Mesenchymal stem cell (in vitro differentiated cells and primary cell): ENCODE results near the gene SNTG2.
"Not testable (repeated sequence)": the region's sequence is repeated elsewhere in the genome, so short reads cannot be mapped to it uniquely, and the experiment has no call there.

Experiments
- DNase-seq: peaks from one replicate; pipeline ENCODE4 v3.0.0-alpha.2; 2013
- H2AFZ ChIP-seq: one replicate; pipeline ENCODE4 v1.6.1; 2013; ENCODE audit warnings: low read depth, mild to moderate bottlenecking, control low read depth, inconsistent platforms, low read length, moderate library complexity
- H2AK5ac ChIP-seq: 2 replicates; pipeline ENCODE4 v1.6.1; 2013; ENCODE audit warnings: low read length, moderate library complexity, mild to moderate bottlenecking, inconsistent platforms; ENCODE audit not compliant: severe bottlenecking
- H2BK120ac ChIP-seq: one replicate; pipeline ENCODE4 v1.6.1; 2013; ENCODE audit warnings: low read depth, mild to moderate bottlenecking, inconsistent platforms, low read length, moderate library complexity
- H2BK12ac ChIP-seq, 2 experiments: one replicate each; pipeline ENCODE4 v1.6.1; 2013; ENCODE audit warnings: inconsistent platforms in 2 of 2, low read length in 2 of 2, mild to moderate bottlenecking in 2 of 2, moderate library complexity in 2 of 2, control low read depth in 1 of 2
- H2BK15ac ChIP-seq: one replicate; pipeline ENCODE4 v1.6.1; 2013; ENCODE audit warnings: mild to moderate bottlenecking, low read depth, inconsistent platforms; ENCODE audit not compliant: poor library complexity, severe bottlenecking
- H2BK5ac ChIP-seq: 2 replicates; pipeline ENCODE4 v1.6.1; 2013; ENCODE audit warnings: low read depth, mild to moderate bottlenecking, low read length, control low read depth, inconsistent platforms; ENCODE audit not compliant: poor library complexity, severe bottlenecking
- H3K14ac ChIP-seq, 2 experiments: one replicate each; pipeline ENCODE4 v1.6.1; 2013; ENCODE audit warnings: inconsistent platforms in 2 of 2, low read length in 2 of 2, control low read depth in 1 of 2, mild to moderate bottlenecking in 1 of 2, moderate library complexity in 1 of 2
- H3K18ac ChIP-seq, 2 experiments: one replicate each; pipeline ENCODE4 v1.6.1; 2013; ENCODE audit warnings: inconsistent platforms in 2 of 2, low read length in 2 of 2, control low read depth in 1 of 2, low read depth in 1 of 2, mild to moderate bottlenecking in 1 of 2
- H3K23ac ChIP-seq, 2 experiments: one replicate each; pipeline ENCODE4 v1.6.1; 2013; ENCODE audit warnings: inconsistent platforms in 2 of 2, low read length in 2 of 2, mild to moderate bottlenecking in 2 of 2, moderate library complexity in 2 of 2, control low read depth in 1 of 2
- H3K27ac ChIP-seq: 2 replicates; pipeline ENCODE4 v1.5.1; 2013; ENCODE audit warnings: mild to moderate bottlenecking, moderate library complexity, low read length, control low read depth, inconsistent platforms; ENCODE audit not compliant: poor library complexity, severe bottlenecking
- H3K27me3 ChIP-seq, 2 experiments: 2 replicates each; pipeline versions ENCODE4 v1.6.1 to v1.7.0; 2013; ENCODE audit warnings: low read length in 2 of 2, mild to moderate bottlenecking in 2 of 2, moderate library complexity in 2 of 2, control low read depth in 1 of 2, inconsistent platforms in 1 of 2; ENCODE audit not compliant: control insufficient read depth in 1 of 2, insufficient read depth in 1 of 2
- H3K36me3 ChIP-seq, 2 experiments: 2 replicates each; pipeline versions ENCODE4 v1.6.1 to v1.7.0; 2013; ENCODE audit warnings: low read length in 2 of 2, control low read depth in 1 of 2, inconsistent platforms in 1 of 2, low read depth in 1 of 2, mild to moderate bottlenecking in 1 of 2; ENCODE audit not compliant: insufficient read depth in 2 of 2, control insufficient read depth in 1 of 2
- H3K4ac ChIP-seq, 2 experiments: one replicate each; pipeline ENCODE4 v1.6.1; 2013; ENCODE audit warnings: inconsistent platforms in 2 of 2, low read length in 2 of 2, mild to moderate bottlenecking in 2 of 2, moderate library complexity in 2 of 2, control low read depth in 1 of 2, low read depth in 1 of 2
- H3K4me1 ChIP-seq: 2 replicates; pipeline ENCODE4 v1.6.1; 2013; ENCODE audit warnings: low read depth, low read length, control low read depth; ENCODE audit not compliant: control insufficient read depth, insufficient read depth
- H3K4me2 ChIP-seq: 2 replicates; pipeline ENCODE4 v1.6.1; 2013; ENCODE audit warnings: low read length, mild to moderate bottlenecking, inconsistent platforms; ENCODE audit not compliant: poor library complexity, severe bottlenecking
- H3K4me3 ChIP-seq, 2 experiments: 2 replicates each; pipeline versions ENCODE4 v1.5.1 to v1.7.0; 2013; ENCODE audit warnings: low read length in 2 of 2, mild to moderate bottlenecking in 2 of 2, control low read depth in 1 of 2, low read depth in 1 of 2; ENCODE audit not compliant: insufficient read depth in 1 of 2
- H3K79me1 ChIP-seq: replicated peaks from 2 replicates; pipeline ENCODE4 v1.6.1; 2013; ENCODE audit warnings: mild to moderate bottlenecking, control low read depth, low read length, inconsistent platforms; ENCODE audit not compliant: poor library complexity, severe bottlenecking
- H3K9ac ChIP-seq: 2 replicates; pipeline ENCODE4 v1.7.0; 2013; ENCODE audit warnings: mild to moderate bottlenecking, low read length, moderate library complexity
- H3K9me3 ChIP-seq: 2 replicates; pipeline ENCODE4 v1.7.0; 2013; ENCODE audit warnings: mild to moderate bottlenecking, low read length; ENCODE audit not compliant: control insufficient read depth
- H4K8ac ChIP-seq: one replicate; pipeline ENCODE4 v1.6.1; 2013; ENCODE audit warnings: inconsistent platforms, mild to moderate bottlenecking, low read length, moderate library complexity
- H4K91ac ChIP-seq: one replicate; pipeline ENCODE4 v1.6.1; 2013; ENCODE audit warnings: mild to moderate bottlenecking, low read length, inconsistent platforms
- WGBS: methylation state at CpG from one replicate; pipeline ENCODE4 v1.1.7; 2013; ENCODE audit warnings: mixed read lengths; 5-methylcytosine and 5-hydroxymethylcytosine counted together

SNTG2 gene

DNA sequence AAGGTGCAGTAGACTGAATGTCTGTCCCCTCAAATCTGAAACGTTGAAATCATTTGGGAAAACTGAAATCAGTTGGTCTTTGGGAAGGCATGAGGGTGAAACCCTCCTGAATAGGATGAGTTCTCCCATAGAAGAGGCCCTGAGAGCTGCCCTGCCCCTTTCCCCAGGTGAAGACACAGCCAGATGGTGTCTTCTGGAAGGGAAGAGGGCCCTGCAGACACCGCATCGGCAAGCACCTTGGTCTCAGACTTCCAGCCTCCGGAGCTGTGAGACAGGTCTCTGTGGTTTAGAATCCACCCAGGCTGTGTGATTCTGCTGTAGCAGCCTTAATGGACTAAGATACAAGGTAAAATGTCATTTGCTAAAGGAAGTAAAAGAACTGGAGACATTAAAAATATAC lies 42.1 kb upstream of the SNTG2 start:
- Histone ChIP-seq H3K23ac (no peak overlapping the region), H3K18ac (no peak overlapping the region), H2BK15ac (no peak overlapping the region), H4K91ac (no peak overlapping the region), H2AK5ac (no peak overlapping the region), H3K79me1 (no peaks in the 10 kb centered on the region), H3K4me3 (no peak overlapping the region), H3K4me2 (no peak overlapping the region), H3K4ac (no peak overlapping the region), H4K8ac (no peak overlapping the region), H3K27ac (no peak overlapping the region), H3K27me3 (peaks cover 0 to 45% of the 10 kb centered on the region in 2 experiments), H2BK5ac (no peak overlapping the region), H2BK12ac (no peak overlapping the region), H2AFZ (no peak overlapping the region), H3K36me3 (no peaks in the 10 kb centered on the region), H3K9ac (no peak overlapping the region), H3K4me1 (no peaks in the 10 kb centered on the region), H3K9me3 (no peaks in the 10 kb centered on the region), H3K14ac (no peak overlapping the region), H2BK120ac (no peak overlapping the region)
- DNase-seq: no peak
- WGBS: 69% methylated on average over 3 of the region's 4 CpGs

DNA sequence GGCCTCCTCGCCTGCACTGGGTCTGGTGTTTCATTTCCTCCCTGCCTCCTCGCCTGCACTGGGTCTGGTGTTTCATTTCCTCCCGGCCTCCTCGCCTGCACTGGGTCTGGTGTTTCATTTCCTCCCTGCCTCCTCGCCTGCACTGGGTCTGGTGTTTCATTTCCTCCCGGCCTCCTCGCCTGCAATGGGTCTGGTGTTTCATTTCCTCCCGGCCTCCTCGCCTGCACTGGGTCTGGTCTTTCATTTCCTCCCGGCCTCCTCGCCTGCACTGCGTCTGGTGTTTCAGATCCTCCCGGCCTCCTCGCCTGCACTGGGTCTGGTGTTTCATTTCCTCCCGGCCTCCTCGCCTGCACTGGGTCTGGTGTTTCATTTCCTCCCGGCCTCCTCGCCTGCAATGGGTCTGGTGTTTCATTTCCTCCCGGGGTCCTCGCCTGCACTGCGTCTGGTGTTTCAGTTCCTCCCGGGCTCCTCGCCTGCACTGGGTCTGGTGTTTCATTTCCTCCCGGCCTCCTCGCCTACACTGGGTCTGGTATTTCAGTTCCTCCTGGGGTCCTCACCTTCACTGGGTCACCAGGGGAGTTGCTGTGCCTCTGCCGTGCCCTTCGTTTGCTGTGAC lies 40.8 kb upstream of the SNTG2 start:
- not testable (repeated sequence) for H3K27ac ChIP-seq, H3K4ac ChIP-seq, H2AK5ac ChIP-seq, H3K4me3 ChIP-seq, H3K23ac ChIP-seq, H3K4me2 ChIP-seq, H2BK12ac ChIP-seq, DNase-seq, H3K9ac ChIP-seq, H2AFZ ChIP-seq, H3K14ac ChIP-seq, H4K91ac ChIP-seq, H3K79me1 ChIP-seq, H3K9me3 ChIP-seq, H2BK120ac ChIP-seq, H3K18ac ChIP-seq, H4K8ac ChIP-seq, H2BK15ac ChIP-seq, H3K4me1 ChIP-seq, H2BK5ac ChIP-seq, H3K36me3 ChIP-seq
- peaks cover 0 to 35% of the 10 kb centered on the region in 2 experiments for H3K27me3 ChIP-seq
- WGBS: 84% methylated on average over 22 of the region's 27 CpGs

DNA sequence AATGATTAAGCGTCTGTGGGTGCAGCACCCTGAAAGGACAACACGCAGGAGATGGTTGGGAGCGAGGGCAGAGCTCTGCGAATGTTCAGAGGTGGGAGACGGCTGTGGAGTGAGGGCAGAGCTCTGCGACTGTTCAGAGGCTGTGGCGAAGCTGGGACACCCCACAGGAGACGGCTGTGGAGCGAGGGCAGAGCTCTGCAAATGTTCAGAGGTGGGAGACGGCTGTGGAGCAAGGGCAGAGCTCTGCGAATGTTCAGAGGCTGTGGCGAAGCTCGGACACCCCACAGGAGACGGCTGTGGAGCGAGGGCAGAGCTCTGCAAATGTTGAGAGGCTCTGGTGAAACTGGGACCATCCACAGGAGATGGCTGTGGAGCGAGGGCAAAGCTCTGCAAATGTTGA lies 40.0 kb upstream of the SNTG2 start:
- H3K4me1 ChIP-seq: no peaks in the 10 kb centered on the region
- 73% methylated on average over 16 of the region's 16 CpGs for WGBS
- H4K91ac ChIP-seq: no peak overlapping the region

DNA sequence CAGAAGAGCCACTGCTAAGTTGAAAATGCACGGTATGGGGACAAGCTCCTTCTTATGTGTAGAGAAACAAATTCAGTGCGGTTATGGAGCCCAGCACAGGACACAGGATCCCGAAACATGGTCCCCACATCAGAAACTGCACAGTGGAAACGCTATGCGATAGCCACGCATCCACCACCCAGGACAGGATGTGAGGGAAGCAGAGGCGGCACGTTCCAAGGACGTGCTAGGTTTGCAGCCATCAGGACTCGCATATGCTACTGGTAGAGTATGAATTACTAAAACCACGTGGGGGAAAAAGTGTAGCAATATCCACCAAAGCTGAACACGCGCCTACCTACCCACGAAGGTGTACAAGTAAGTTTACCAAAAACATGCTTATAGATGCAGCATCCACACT lies 34.7 kb upstream of the SNTG2 start:
- 79% methylated on average over 14 of the region's 14 CpGs for WGBS
- no peak overlapping the region for H2BK5ac ChIP-seq
- H3K4me2 ChIP-seq: no peak overlapping the region
- peaks cover 0 to 20% of the 10 kb centered on the region in 2 experiments for H3K27me3 ChIP-seq
- H3K79me1 ChIP-seq: no peaks in the 10 kb centered on the region
- H2BK12ac ChIP-seq: no peak overlapping the region
- no peaks in the 10 kb centered on the region for H3K36me3 ChIP-seq
- no peaks in the 10 kb centered on the region for H3K4me1 ChIP-seq
- no peak overlapping the region for H3K14ac ChIP-seq
- no peak overlapping the region for H4K91ac ChIP-seq
- DNase-seq: no peak
- no peak overlapping the region for H2AFZ ChIP-seq
- H3K4me3 ChIP-seq: no peak overlapping the region
- no peak overlapping the region for H3K18ac ChIP-seq
- H3K9ac ChIP-seq: no peak overlapping the region
- H2BK120ac ChIP-seq: no peak overlapping the region
- H3K23ac ChIP-seq: no peak overlapping the region
- no peaks in the 10 kb centered on the region for H3K9me3 ChIP-seq
- no peak overlapping the region for H3K4ac ChIP-seq
- no peak overlapping the region for H2BK15ac ChIP-seq
- no peak overlapping the region for H4K8ac ChIP-seq
- H3K27ac ChIP-seq: no peak overlapping the region
- no peak overlapping the region for H2AK5ac ChIP-seq

More for the DNA sequence above, 40.0 kb upstream of the SNTG2 start:
- peaks cover 0 to 28% of the 10 kb centered on the region in 2 experiments for H3K27me3 ChIP-seq
- H3K4me2 ChIP-seq: no peak overlapping the region
- no peak overlapping the region for H3K18ac ChIP-seq
- no peak overlapping the region for H3K14ac ChIP-seq
- H4K8ac ChIP-seq: no peak overlapping the region
- no peaks in the 10 kb centered on the region for H3K79me1 ChIP-seq
- no peak overlapping the region for H3K4me3 ChIP-seq
- no peaks in the 10 kb centered on the region for H3K9me3 ChIP-seq
- H2AK5ac ChIP-seq: no peak overlapping the region
- no peak for DNase-seq
- no peak overlapping the region for H2BK5ac ChIP-seq
- no peak overlapping the region for H3K23ac ChIP-seq
- no peak overlapping the region for H2BK120ac ChIP-seq
- H3K27ac ChIP-seq: no peak overlapping the region
- no peak overlapping the region for H3K9ac ChIP-seq
- H2AFZ ChIP-seq: no peak overlapping the region
- no peak overlapping the region for H2BK12ac ChIP-seq
- no peak overlapping the region for H3K4ac ChIP-seq
- no peak overlapping the region for H2BK15ac ChIP-seq
- H3K36me3 ChIP-seq: no peaks in the 10 kb centered on the region
